GM12878 (cell line): Measurements from ENCODE around the gene MAGI1. TPM values are rescaled to one million over a fixed set of nuclear protein-coding genes. Genes with fewer than 3 reads are reported as not detected.

Experiments used
- ATAC-seq: fragments of 200-7000 bp; cut with Tn5 transposase; 3 replicates; pipeline ENCODE4 v1.9.1; 2020; ENCODE audit warnings: mild to moderate bottlenecking, moderate library complexity
- BruUV-seq: library from RNA; stranded (reverse); fragments of 400-500 nt; replicated peaks from 2 replicates; lab custom pipeline; 2021; lab: Mats Ljungman, UMichigan
- CTCF ChIA-PET: fragments of 300-600 bp; sonication (Branson Sonifier 250); formaldehyde crosslinking; extraction: SDS; loops from one replicate; lab custom pipeline; 2021; ENCODE audit warnings: inconsistent platforms; lab: Yijun Ruan, JAX
- POLR2A ChIA-PET: fragments of 350-600 bp; formaldehyde crosslinking; extraction: SDS; loops from one replicate; lab custom pipeline; 2021; ENCODE audit warnings: inconsistent platforms; lab: Charles Lee
- RAD21 ChIA-PET: fragments of 300-600 bp; sonication (Branson Sonifier 250); formaldehyde crosslinking; loops from one replicate; lab custom pipeline; 2023; ENCODE audit warnings: antibody characterized with exemption; ENCODE audit not compliant: unreplicated experiment; lab: Charles Lee
- SMC1A ChIA-PET: fragments of 300-600 bp; sonication (Branson Sonifier 250); formaldehyde crosslinking; loops from one replicate; lab custom pipeline; 2023; ENCODE audit not compliant: unreplicated experiment, uncharacterized antibody; lab: Charles Lee
- DNase-seq: peaks from one replicate; pipeline ENCODE4 v3.0.0-alpha.2; 2011; ENCODE audit warnings: low read depth, low spot score
- FAIRE-seq: peaks from 3 replicates; lab custom pipeline; 2011; peaks lifted over from hg19 to GRCh38; lab: Jason Lieb, UNC
- H2AFZ ChIP-seq: 2 replicates; pipeline ENCODE4 v1.6.0; 2011; ENCODE audit warnings: low read depth, low read length, control low read depth; ENCODE audit not compliant: control insufficient read depth
- H3K27ac ChIP-seq: 2 replicates; pipeline ENCODE4 v1.5.1; 2011; ENCODE audit warnings: control low read depth; ENCODE audit not compliant: control insufficient read depth, insufficient read depth
- H3K27me3 ChIP-seq, 2 experiments: replicated peaks in 1 of 2; 2 replicates each; pipeline versions ENCODE4 v1.6.0 to v1.6.1; 2011; ENCODE audit warnings: low read length in 1 of 2; ENCODE audit not compliant: control insufficient read depth in 2 of 2, insufficient read depth in 2 of 2
- H3K36me3 ChIP-seq, 2 experiments: 2 replicates each; pipeline ENCODE4 v1.5.1; 2011; ENCODE audit warnings: low read length in 1 of 2; ENCODE audit not compliant: control insufficient read depth in 2 of 2, insufficient read depth in 2 of 2
- H3K4me1 ChIP-seq: 2 replicates; pipeline ENCODE4 v1.6.1; 2011; ENCODE audit warnings: mild to moderate bottlenecking, low read length, moderate library complexity, mixed read lengths; ENCODE audit not compliant: control insufficient read depth, insufficient read depth
- H3K4me2 ChIP-seq: 2 replicates; pipeline ENCODE4 v1.6.0; 2011; ENCODE audit warnings: control low read depth; ENCODE audit not compliant: control insufficient read depth, insufficient read depth
- H3K4me3 ChIP-seq: fragments of 200-600 bp; sonication (generic); 2 replicates; pipeline ENCODE4 v1.5.1; 2016
- H3K79me2 ChIP-seq: 2 replicates; pipeline ENCODE4 v1.6.0; 2011; ENCODE audit warnings: low read length; ENCODE audit not compliant: control insufficient read depth, insufficient read depth
- H3K9ac ChIP-seq: 2 replicates; pipeline ENCODE4 v1.8.0; 2011; ENCODE audit warnings: low read length, control low read depth, mixed read lengths; ENCODE audit not compliant: control insufficient read depth, insufficient read depth
- H3K9me3 ChIP-seq: replicated peaks from 3 replicates; pipeline ENCODE4 v1.5.1; 2011; ENCODE audit warnings: mild to moderate bottlenecking, low read length; ENCODE audit not compliant: control insufficient read depth, insufficient read depth
- H4K20me1 ChIP-seq: 2 replicates; pipeline ENCODE4 v1.6.0; 2011; ENCODE audit not compliant: control insufficient read depth, insufficient read depth
- CBX3 ChIP-seq: fragments of 200-600 bp; sonication (generic); IDR thresholded peaks from 2 replicates; pipeline ENCODE4 v1.6.1; 2016; ENCODE audit warnings: low read depth, borderline replicate concordance
- CHD4 ChIP-seq: fragments of 200-600 bp; sonication (generic); IDR thresholded peaks from 2 replicates; pipeline ENCODE4 v1.6.1; 2016; ENCODE audit warnings: mild to moderate bottlenecking
- GATAD2B ChIP-seq: fragments of 450-650 bp; conservative IDR thresholded peaks from 2 replicates; pipeline ENCODE4 v1.6.1; 2017; ENCODE audit warnings: low read depth, mild to moderate bottlenecking, moderate library complexity
- KDM1A ChIP-seq: fragments of 200-600 bp; sonication (generic); IDR thresholded peaks from 2 replicates; pipeline ENCODE4 v1.6.1; 2016; ENCODE audit warnings: borderline replicate concordance
- NRF1 ChIP-seq: conservative IDR thresholded peaks from 2 replicates; pipeline ENCODE4 v1.6.1; 2011; ENCODE audit warnings: mild to moderate bottlenecking, low read depth, low read length, improper control_type of control experiment
- RELA ChIP-seq: fragments of 450-650 bp; IDR thresholded peaks from 2 replicates; pipeline ENCODE4 v1.8.0; 2014; ENCODE audit warnings: borderline replicate concordance; ENCODE audit not compliant: partially characterized antibody
- RUNX3 ChIP-seq: IDR thresholded peaks from 2 replicates; pipeline ENCODE4 v1.6.1; 2012; ENCODE audit warnings: low read length, inconsistent platforms
- SREBF1 ChIP-seq: IDR thresholded peaks from 2 replicates; pipeline ENCODE4 v1.6.1; 2012; ENCODE audit warnings: mild to moderate bottlenecking, low read length
- TAF1 ChIP-seq: IDR thresholded peaks from 2 replicates; pipeline ENCODE4 v1.6.1; 2011; ENCODE audit warnings: mild to moderate bottlenecking, low read depth, low read length, borderline replicate concordance
- TBL1XR1 ChIP-seq: IDR thresholded peaks from 2 replicates; pipeline ENCODE4 v1.6.1; 2012; ENCODE audit warnings: low read depth, low read length, improper control_type of control experiment
- YBX1 ChIP-seq: fragments of 450-650 bp; IDR thresholded peaks from 2 replicates; pipeline ENCODE4 v1.6.1; 2016; ENCODE audit warnings: antibody characterized with exemption
- ZNF274 ChIP-seq: IDR thresholded peaks from one replicate; pipeline ENCODE4 v1.8.0; 2011; ENCODE audit not compliant: insufficient read length, insufficient read depth
- WGBS: methylation state at CpG from one replicate; pipeline ENCODE4 v1.1.6; 2016; ENCODE audit warnings: low lambda C conversion rate; ENCODE audit not compliant: insufficient replicate concordance, insufficient coverage; ENCODE audit errors: missing lambda C conversion rate; 5-methylcytosine and 5-hydroxymethylcytosine counted together
- in situ Hi-C: fragments of 300-500 bp; cut with MboI; formaldehyde crosslinking; loops from 9 replicates; pipeline ENCODE4 v1.14.3; 2018; ENCODE audit warnings: mixed read lengths
- intact Hi-C: fragments of 100-400 bp; cut with micrococcal nuclease; formaldehyde crosslinking; loops from one replicate; pipeline ENCODE4 v1.14.2; 2022; ENCODE audit not compliant: unreplicated experiment
- polyA plus RNA-seq, 11 experiments: library from polyadenylated mRNA; depleted of rRNA in 4 of 11; unstranded in 6 of 11; stranded (reverse) in 5 of 11; fragments of >200 nt; fragmentation: Nextera tagmentation in 4 of 11; fragmentation: Illumina TruSeq in 1 of 11; extraction: Ambion mirVana in 4 of 11; extraction: Trizol in 1 of 11; gene quantifications; 1 replicate in 1 of 11; 2 replicates in 10 of 11; pipeline versions ENCODE4 v1.2.1 to v1.2.3, GENCODE V29; 2011 to 2016; ENCODE audit warnings: inconsistent platforms in 2 of 11, missing spikeins in 2 of 11, low read depth in 1 of 11
- total RNA-seq, 4 experiments: library from RNA; depleted of rRNA in 3 of 4; stranded (reverse); fragments of >200 nt in 3 of 4; fragmentation: Illumina TruSeq in 1 of 4; extraction: Trizol in 1 of 4; gene quantifications; 2 replicates each; pipeline versions ENCODE4 v1.2.1 to v1.2.3, GENCODE V29; 2013 to 2021
- TF ChIP-seq, protein P1 (sequence below): IDR thresholded peaks from 2 replicates; pipeline ENCODE4 v1.6.1; 2011; ENCODE audit warnings: borderline replicate concordance, low read depth, mild to moderate bottlenecking, moderate library complexity, low read length; ENCODE audit not compliant: insufficient read depth, poor library complexity, severe bottlenecking
- TF ChIP-seq, protein P2 (sequence below): IDR thresholded peaks from 2 replicates; pipeline ENCODE4 v1.6.1; 2012; ENCODE audit warnings: low read depth, low read length, improper control_type of control experiment

MAGI1 gene
- total and polyA plus RNA-seq, 10 of the 15 experiments (the other 5 are each of a cell fraction or from before 2014, with no cell fraction given) = 0.02 to 3.3 (median 0.29) TPM; not detected in 1

DNA sequence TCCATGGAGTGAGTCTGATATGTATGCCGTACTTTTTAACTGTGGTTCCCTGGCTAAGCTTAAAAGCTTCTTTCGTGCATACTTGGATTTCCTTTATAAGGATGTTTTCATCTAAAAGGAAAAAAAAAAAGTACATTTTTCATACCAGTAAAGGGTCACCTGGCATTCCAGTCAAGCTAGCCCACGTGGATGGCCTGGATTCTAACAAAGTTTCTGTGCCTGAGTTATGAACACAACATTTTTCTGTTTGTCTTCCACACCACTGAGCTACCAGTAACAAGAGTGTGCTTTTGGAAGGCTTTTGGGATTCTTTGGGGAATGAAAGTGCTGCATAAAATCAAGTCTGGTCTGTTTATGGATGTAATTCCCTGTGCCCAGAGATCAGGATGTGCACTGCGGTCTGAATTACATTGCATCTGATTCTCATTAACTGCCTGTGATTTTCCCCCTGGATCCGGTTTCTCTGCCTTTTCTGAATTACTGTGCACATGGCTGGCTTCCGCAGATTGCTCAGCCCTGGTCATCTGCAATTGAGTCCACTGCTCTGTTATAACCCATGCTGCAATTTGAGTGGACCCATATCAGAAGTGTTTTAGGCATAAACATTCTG, 38.2 kb upstream of the MAGI1 start:
- 29% methylated on average over 6 of the region's 6 CpGs for WGBS
- SMC1A ChIA-PET = no interaction called here
- FAIRE-seq = no peak
- no TSS peak for BruUV-seq
- Histone ChIP-seq H3K27ac (no peak overlapping the region), H3K79me2 (no peaks in the 10 kb centered on the region), H3K4me1 (no peaks in the 10 kb centered on the region), H2AFZ (no peak overlapping the region), H3K27me3 (no peaks in the 10 kb centered on the region)
- TF ChIP-seq KDM1A = no peak
- TF ChIP-seq SREBF1 = no peak
- TF ChIP-seq, protein P1, sequence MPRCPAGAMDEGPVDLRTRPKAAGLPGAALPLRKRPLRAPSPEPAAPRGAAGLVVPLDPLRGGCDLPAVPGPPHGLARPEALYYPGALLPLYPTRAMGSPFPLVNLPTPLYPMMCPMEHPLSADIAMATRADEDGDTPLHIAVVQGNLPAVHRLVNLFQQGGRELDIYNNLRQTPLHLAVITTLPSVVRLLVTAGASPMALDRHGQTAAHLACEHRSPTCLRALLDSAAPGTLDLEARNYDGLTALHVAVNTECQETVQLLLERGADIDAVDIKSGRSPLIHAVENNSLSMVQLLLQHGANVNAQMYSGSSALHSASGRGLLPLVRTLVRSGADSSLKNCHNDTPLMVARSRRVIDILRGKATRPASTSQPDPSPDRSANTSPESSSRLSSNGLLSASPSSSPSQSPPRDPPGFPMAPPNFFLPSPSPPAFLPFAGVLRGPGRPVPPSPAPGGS = no peak
- TF ChIP-seq ZNF274 = no peak
- TF ChIP-seq TAF1 = no peak
- TF ChIP-seq, all 136 proteins: peak for 0
- Histone ChIP-seq H4K20me1 (no peaks in the 10 kb centered on the region), H3K4me3 (no peak overlapping the region), H3K4me2 (no peak overlapping the region), H3K9ac (no peak overlapping the region), H3K9me3 (no peaks in the 10 kb centered on the region), H3K36me3 (no peaks in the 10 kb centered on the region)
- in situ Hi-C loops (no loop called here), intact Hi-C loops (no loop called here)
- DNase-seq (no peak), ATAC-seq (no peak)
- ChIA-PET RAD21 (no interaction called here), CTCF (interaction anchor here (0.7 kb wide), 1 partner anchor 91 kb away, joined by 3 read pairs; no protein-coding TSS in a partner anchor), POLR2A (no interaction called here)

DNA sequence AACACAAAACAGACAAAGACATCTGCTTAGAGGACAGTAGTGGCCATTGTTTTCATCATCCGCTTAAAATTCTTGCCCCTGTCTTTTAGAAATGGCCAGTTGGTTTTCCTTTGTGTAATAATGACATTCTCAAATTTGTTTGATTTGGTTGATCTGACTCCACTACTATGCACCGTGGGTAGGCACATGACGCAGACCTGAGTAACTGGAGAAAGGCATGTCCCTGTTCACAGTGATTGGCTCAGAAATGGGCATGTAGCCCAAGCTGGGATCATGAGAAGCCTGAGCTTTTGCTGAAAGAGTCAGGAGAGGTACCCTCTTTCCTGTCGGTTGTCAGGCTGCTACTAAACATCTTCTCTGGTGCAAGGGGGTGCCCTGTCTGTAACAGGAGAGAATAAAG, 36.6 kb upstream of the MAGI1 start:
- H3K4me2 ChIP-seq = no peak overlapping the region
- ChIA-PET SMC1A (no interaction called here), POLR2A (no interaction called here), RAD21 (no interaction called here), CTCF (no interaction called here)
- no peaks in the 10 kb centered on the region for H3K79me2 ChIP-seq
- H3K9me3 ChIP-seq = no peaks in the 10 kb centered on the region
- in situ Hi-C loops = no loop called here
- no peaks in the 10 kb centered on the region for H3K4me1 ChIP-seq
- no peaks in the 10 kb centered on the region for H3K36me3 ChIP-seq
- no peak for DNase-seq
- no peaks in the 10 kb centered on the region for H3K27me3 ChIP-seq
- no peak for ATAC-seq
- BruUV-seq = no TSS peak
- no peak overlapping the region for H3K4me3 ChIP-seq
- FAIRE-seq = no peak
- no peak overlapping the region for H2AFZ ChIP-seq
- intact Hi-C loops = no loop called here
- H3K27ac ChIP-seq = no peak overlapping the region
- H4K20me1 ChIP-seq = no peaks in the 10 kb centered on the region
- no peak overlapping the region for H3K9ac ChIP-seq
- 48% methylated on average over 4 of the region's 4 CpGs for WGBS
- no peak for TF ChIP-seq YBX1
- no peak for TF ChIP-seq RUNX3
- no peak for TF ChIP-seq RELA
- TF ChIP-seq CBX3 = no peak
- no peak for TF ChIP-seq CHD4
- TF ChIP-seq TBL1XR1 = no peak
- TF ChIP-seq, protein P2, sequence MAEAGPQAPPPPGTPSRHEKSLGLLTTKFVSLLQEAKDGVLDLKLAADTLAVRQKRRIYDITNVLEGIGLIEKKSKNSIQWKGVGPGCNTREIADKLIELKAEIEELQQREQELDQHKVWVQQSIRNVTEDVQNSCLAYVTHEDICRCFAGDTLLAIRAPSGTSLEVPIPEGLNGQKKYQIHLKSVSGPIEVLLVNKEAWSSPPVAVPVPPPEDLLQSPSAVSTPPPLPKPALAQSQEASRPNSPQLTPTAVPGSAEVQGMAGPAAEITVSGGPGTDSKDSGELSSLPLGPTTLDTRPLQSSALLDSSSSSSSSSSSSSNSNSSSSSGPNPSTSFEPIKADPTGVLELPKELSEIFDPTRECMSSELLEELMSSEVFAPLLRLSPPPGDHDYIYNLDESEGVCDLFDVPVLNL = no peak
- TF ChIP-seq NRF1 = no peak
- TF ChIP-seq GATAD2B = no peak
